HG03439 (cell line): ENCODE results near the gene RARRES2.
"Not testable (repeated sequence)": the region's sequence is repeated elsewhere in the genome, so short reads cannot be mapped to it uniquely, and the experiment has no call there.

Source experiments
- ATAC-seq: cut with Tn5 transposase; IDR thresholded peaks from one replicate; pipeline ENCODE4 v1.9.1; 2021; ENCODE audit warnings: mild to moderate bottlenecking, moderate library complexity; ENCODE audit not compliant: unreplicated experiment

Gene RARRES2

DNA sequence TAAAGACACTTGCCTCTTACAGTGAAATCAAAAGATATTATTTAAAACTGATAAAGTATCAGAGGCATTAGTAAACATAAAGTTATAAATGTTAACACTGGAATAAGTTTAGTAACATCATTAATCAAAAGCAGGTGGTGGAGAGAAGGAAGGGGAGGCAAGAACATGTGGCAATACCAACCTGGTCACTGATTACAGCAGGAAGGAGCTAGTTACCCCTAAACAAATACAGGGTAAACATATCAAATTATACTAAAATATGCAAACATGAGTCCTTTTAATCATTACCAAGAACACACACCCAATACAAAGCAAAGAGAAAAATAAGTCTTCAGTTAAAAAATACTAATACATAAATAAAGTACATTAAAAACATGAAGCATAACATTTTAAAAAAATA, 43.5 kb downstream of the RARRES2 start:
- not testable (repeated sequence) for ATAC-seq

DNA sequence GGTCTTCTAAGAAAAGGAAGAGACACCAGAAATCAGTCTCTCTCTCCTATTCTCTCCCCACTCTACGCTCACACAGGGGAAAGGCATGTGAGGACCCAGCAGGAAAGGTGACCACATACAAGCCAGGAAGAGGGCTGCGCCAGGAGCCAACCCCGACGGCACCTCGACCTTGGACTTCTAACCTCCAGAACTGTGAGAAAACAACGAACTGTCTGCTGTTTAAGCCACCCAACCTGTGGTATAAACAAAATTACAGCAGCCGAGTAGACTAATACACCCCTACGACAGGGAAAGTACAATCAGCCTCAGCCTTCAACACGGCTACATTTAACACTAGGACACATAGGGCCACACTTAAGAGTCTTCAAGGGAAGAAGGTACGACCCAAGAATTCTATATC, 44.6 kb downstream of the RARRES2 start:
- ATAC-seq: not testable (repeated sequence)

DNA sequence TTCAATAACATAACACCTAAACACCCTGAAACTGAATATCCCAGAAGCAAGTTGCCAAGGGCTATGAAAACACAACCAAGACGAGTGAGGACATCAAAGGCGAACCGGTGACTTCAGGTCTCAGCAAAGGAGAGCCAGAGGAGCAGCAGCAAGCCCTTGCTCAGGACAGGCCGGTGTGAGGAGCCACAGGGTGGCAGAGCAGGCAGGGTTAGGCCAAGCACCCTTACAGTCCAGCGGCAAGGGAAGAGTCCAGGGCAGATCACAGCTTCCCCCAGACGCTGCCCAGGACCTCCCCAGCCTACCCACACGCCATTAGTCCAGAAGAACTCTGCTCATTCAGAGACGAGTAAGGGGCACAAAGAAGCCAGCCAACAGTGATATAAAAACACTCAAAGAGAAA, 45.8 kb downstream of the RARRES2 start:
- ATAC-seq: not testable (repeated sequence)

DNA sequence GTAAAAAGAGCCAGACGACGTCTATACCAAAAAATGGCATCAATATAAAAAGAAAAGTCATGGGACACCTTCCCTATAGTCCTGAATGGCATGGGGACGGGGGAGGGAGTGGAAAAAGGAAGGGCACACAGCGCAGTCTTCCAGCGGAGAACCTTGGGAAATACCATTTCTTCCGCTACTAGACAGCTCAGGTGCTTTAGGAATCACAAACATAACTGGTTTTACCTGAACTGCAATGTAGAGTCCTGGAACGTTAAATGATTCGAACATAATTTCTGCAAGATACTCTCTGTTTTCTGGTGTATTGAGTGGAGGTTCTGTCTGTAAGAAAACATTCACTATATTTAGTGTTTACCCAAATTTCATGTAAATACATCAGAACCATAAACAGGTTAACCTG, 46.4 kb downstream of the RARRES2 start:
- not testable (repeated sequence) for ATAC-seq

DNA sequence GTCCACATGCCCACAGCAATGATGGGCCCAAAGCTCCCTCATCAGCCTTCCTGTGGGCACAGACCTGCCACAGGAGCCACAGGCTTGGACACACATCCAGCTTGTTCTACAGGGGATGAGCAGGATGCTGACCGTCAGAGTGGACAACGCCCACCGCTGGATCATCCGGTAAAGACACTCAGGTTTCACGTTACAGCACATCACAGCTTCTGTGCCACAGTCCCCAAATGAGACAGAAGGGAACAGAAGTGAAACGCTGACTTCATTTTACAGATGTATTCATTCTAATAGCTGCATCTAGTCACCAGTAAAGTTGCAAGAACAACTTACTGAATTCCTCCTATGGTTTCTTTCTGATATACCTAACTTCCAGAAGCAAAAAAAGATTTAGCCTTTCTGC, 51.1 kb downstream of the RARRES2 start:
- ATAC-seq: not testable (repeated sequence)

DNA sequence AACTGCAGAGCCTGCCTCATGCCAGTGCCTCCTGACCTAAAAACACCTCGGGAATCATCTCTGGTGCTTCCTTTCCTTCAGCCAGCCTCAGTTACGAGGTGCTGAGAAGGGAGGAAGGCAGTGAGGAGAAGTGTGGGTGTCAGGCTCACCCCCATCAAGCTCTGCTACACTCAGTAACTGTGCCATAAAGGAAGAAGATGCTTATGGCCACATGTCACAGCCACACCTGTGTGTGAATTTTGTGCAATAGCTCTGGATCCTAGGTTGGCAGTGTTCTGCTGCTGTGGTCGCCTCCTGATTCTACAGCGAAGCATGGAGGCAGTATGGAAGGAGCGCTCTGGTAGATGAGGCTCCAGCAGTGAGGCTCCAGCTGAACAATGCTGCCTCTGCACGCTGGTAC, 52.6 kb downstream of the RARRES2 start:
- ATAC-seq: not testable (repeated sequence)
